GM18873 (cell line): ENCODE measurements around the gene PFKM.

Experiments used
- ATAC-seq: cut with Tn5 transposase; IDR thresholded peaks from one replicate; pipeline ENCODE4 v1.9.1; 2021; ENCODE audit warnings: mild to moderate bottlenecking, moderate library complexity, moderate number of reproducible peaks; ENCODE audit not compliant: unreplicated experiment, low FRiP score

The PFKM gene

DNA sequence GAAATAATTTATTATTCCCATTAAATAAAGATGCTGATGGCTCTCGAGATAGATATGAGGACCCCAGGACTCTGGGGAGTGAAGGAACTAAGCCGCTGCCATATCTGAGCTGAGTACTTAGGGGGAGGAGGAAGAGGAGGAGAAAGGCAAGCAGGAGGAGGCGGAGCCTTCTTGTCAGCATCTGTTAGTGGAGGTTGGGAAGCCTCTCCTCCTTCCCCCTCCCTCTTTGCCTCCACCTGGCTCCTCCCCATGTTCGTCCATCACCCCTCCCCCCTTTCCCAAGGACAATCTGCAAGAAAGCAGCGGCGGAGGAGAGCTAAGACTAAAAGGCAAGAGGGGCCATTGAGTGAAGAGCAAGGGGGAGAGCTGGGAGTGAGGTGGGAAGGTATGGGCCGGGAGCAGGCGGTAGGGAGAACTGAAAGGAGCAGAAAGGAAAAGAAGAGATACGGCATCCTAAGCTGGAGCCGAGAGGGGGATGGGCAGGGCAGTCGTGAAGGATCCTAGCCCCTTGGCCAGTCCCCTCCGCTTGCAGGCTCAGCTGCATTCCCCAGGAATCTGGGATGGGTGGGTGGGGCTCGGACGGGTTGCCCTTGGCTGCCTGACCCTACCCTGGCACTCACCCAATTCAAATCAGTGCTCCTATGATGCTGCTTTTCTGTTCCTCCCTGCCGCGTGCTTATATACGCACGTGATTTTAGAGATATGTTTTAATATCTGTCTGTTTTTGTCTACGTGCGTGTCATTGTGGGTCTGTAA is at the start of gene PFKM:
Gene PFKM, plus strand, starts transcription at position 287 of the 756 bp plus-strand sequence. CDS start 3,411 bp downstream, outside the sequence.
- ATAC-seq, result peak; percentile 99

DNA sequence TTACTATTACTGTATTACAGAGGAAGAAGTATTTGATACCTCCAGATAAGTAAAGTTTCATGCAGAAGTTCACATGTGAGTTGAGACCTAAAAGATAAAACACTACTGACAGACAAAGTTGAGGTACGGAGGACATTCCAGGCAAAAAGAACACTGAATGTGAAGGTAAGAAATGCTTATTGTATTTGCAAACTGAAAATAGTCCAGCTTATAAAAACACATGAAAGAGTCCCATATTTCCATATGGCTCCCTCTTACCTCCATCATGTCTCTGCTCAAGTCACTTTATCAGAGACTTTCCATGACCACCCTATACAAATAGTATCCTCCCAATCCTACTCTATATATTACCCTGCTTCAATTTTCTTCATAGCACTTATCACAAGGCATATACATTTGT is 49.1 kb upstream of the PFKM start:
- ATAC-seq, result no peak

GRCh38 chr12:48070731-48071130 is 48.4 kb upstream of the PFKM start:
- ATAC-seq, result no peak

GRCh38 chr12:48071808-48072207 is 47.4 kb upstream of the PFKM start:
- no peak for ATAC-seq

- ATAC-seq, result no peak
Measured at GRCh38 chr12:48072266-48072665, 46.9 kb upstream of the PFKM start.

GRCh38 chr12:48074266-48074665 is 44.9 kb upstream of the PFKM start:
- no peak for ATAC-seq

GRCh38 chr12:48075832-48076231 is 43.3 kb upstream of the PFKM start:
- ATAC-seq, result no peak

- ATAC-seq, result no peak
Measured at GRCh38 chr12:48077111-48077510, 42.1 kb upstream of the PFKM start.

DNA sequence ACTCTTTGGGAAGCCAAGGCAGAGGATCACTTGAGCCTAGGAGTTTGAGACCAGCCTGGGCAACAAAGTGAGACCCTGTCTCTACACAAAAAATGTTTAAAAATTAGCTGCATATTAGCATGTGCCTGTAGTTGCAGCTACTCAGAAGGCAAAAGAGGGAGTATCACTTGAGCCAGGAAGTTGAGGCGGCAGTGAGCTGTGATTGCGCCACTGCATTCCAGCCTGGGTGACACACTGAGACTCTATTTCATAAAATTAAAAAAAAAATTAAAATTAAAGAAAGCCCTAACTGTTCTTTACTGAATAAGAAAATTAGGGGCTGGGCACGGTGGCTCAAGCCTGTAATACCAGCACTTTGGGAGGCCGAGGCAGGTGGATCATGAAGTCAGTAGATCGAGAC is 40.3 kb upstream of the PFKM start:
- no peak for ATAC-seq

- no peak for ATAC-seq
Measured at GRCh38 chr12:48080285-48080684, 38.9 kb upstream of the PFKM start.

GRCh38 chr12:48080821-48081220 is 38.3 kb upstream of the PFKM start:
- ATAC-seq, result no peak

DNA sequence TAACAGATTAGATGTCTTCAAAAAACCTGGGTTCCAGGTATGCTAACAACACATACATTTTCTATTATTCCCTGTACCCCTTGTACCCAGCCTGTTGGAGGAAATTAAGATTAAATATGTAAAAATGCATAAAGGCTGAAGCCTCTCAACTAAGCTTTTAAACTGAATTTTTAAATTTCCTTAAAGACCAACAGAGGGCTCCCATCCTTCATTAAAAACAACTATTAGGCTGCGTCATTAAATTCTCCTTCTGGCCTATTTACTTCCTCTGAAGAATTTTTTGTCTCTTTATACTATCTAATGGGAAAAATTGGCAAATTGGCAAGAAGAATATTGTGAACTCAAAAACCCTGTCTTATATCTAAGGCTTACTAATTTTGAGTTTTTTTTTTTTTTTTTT is 35.1 kb upstream of the PFKM start:
- ATAC-seq, result no peak

GRCh38 chr12:48084841-48085460 is 34.2 kb upstream of the PFKM start:
- no peak for ATAC-seq

DNA sequence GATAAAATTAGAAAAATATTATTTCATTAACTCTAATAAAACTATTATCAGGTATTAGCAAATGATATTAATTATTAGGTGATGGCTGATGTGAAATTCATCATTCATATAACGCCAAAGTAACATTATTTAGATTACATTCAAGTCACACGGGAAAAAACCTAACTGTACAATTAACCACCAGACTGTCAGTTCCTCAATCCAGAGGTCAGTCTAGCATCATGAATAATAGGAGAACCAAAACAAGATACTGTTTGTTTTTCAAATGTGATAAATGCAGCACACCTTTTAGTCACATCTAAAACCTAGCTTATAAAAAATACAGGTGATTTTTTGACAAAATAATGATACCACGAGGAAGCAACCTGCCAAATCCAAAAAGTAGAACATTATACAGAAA is 32.8 kb upstream of the PFKM start:
- ATAC-seq, result no peak

GRCh38 chr12:48092611-48093010 is 26.6 kb upstream of the PFKM start:
- no peak for ATAC-seq

DNA sequence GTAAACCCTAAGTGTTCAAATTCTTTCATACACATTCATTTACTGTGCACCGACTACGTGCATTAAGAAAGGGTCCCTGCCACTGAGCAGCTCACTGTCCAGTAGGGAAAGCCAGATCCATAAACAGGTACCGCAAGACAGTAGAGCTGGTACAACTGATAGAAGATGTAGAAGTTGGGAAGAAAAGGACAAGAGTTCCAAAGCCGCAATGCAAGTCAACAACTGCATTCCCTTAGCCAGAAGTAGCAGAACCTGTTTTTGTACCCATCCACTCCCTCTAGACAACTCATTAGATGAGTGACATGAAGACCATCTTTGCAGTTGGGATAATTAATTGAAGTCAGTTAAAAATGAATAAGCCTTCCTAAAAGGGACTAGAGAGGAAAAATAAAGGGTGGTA is 14.6 kb upstream of the PFKM start:
- no peak for ATAC-seq

GRCh38 chr12:48105321-48105866 is 13.8 kb upstream of the PFKM start:
- ATAC-seq, result peak; percentile 35

DNA sequence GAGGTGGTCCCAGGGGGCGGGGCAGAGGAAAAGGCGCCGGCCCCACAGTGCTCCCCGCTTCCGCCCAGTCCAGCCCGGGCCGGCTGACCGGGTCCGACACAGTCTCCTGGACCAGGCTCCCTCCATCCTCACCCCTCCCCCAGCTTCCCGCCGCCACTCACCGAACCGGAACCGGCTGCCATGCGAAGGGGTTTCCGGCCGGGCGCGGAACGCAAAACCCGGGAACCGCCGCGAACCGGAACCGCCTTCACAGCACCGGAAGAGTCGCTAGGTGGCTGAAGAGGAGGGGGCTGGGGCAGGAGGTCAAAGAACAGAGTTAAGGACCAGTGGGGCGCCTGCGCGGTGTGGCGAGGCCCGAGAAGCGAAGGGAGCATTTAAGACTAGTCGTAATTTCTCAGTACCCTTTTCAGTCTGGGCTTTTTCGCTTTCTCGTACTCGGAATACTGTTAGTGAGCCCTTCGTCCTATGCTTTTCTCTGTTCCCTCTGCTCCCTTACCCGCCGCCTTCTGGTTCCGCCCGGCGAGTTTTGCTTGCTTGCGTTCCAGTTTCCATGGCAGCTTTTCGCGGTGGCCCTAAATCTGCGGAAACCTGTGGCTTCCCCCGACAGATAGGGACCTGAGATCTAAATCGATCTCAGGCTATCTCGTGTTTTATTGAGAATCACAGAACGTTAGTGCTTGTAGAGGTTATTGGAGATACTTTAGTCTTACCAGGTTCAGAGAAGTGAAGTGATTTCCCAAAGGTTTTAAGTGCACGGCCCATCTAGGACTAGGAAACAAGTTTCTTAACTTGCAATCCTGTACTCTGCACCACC is 13.1 kb upstream of the PFKM start, which contains the start of gene SENP1:
Gene SENP1, minus strand, starts transcription at position 213 of the 814 bp plus-strand sequence. CDS start 4,607 bp downstream, outside the sequence.
- ATAC-seq, result peak; percentile 53

- ATAC-seq, result no peak
Measured at GRCh38 chr12:48106681-48107613, 12.2 kb upstream of the PFKM start.

GRCh38 chr12:48109424-48109823 is 9.7 kb upstream of the PFKM start:
- no peak for ATAC-seq
